MG63 (cell line): ENCODE data around the gene PTAFR. TPM values are rescaled to one million over a fixed set of nuclear protein-coding genes. Genes with fewer than 3 reads are reported as not detected.
A peak's percentile ranks its signal among the peaks of the same experiment; 100 is the strongest.

Source experiments
- DNase-seq: peaks from one replicate; pipeline ENCODE4 v3.0.0-alpha.2; 2020
- H3K27me3 ChIP-seq: fragments of 250-450 bp; sonication (Bioruptor Pico); 2 replicates; pipeline ENCODE4 v1.5.1; 2020; ENCODE audit warnings: mild to moderate bottlenecking, moderate library complexity
- H3K36me3 ChIP-seq: fragments of 250-450 bp; sonication (Bioruptor Pico); 2 replicates; pipeline ENCODE4 v1.5.1; 2020; ENCODE audit warnings: mild to moderate bottlenecking, moderate library complexity
- H3K4me3 ChIP-seq: fragments of 250-450 bp; sonication (Bioruptor Pico); 2 replicates; pipeline ENCODE4 v1.5.1; 2020; ENCODE audit warnings: mild to moderate bottlenecking, moderate library complexity
- H3K9me3 ChIP-seq: fragments of 250-450 bp; sonication (Bioruptor Pico); 2 replicates; pipeline ENCODE4 v1.5.1; 2020; ENCODE audit warnings: mild to moderate bottlenecking, moderate library complexity
- total RNA-seq: library from RNA; depleted of rRNA; stranded (reverse); fragments of >200 nt; shearing (Covaris generic); gene quantifications from 2 replicates; pipeline ENCODE4 v1.2.3, GENCODE V29; 2014; ENCODE audit warnings: low replicate concordance; rRNA removed

The PTAFR gene
- 0.49 TPM in 1 of 2 replicates, not detected in the other for total RNA-seq

- Histone ChIP-seq H3K27me3 (no peaks in the 10 kb centered on the region), H3K9me3 (no peaks in the 10 kb centered on the region), H3K4me3 (no peak within 1 kb of the TSS), H3K36me3 (no peaks in the 10 kb centered on the region)
- DNase-seq: no peak
Observed at GRCh38 chr1:28176492-28177470, at the start of gene PTAFR. Gene PTAFR (minus strand): TSS chr1:28176690. CDS start chr1:28151021, 25,669 bp downstream.

GRCh38 chr1:28213315-28213714, 36.8 kb upstream of the PTAFR start:
- DNase-seq: no peak
- peaks cover 35% of the 10 kb centered on the region for H3K36me3 ChIP-seq

GRCh38 chr1:28209700-28210099, 33.2 kb upstream of the PTAFR start:
- Histone ChIP-seq H3K36me3 (peaks cover 65% of the 10 kb centered on the region), H3K4me3 (no peak overlapping the region), H3K9me3 (no peaks in the 10 kb centered on the region), H3K27me3 (no peaks in the 10 kb centered on the region)
- no peak for DNase-seq

More at GRCh38 chr1:28213315-28213714, 36.8 kb upstream of the PTAFR start:
- no peaks in the 10 kb centered on the region for H3K9me3 ChIP-seq
- H3K27me3 ChIP-seq: no peaks in the 10 kb centered on the region
- H3K4me3 ChIP-seq: no peak overlapping the region

- Histone ChIP-seq H3K4me3 (no peak overlapping the region), H3K9me3 (no peaks in the 10 kb centered on the region), H3K36me3 (peaks cover 73% of the 10 kb centered on the region), H3K27me3 (no peaks in the 10 kb centered on the region)
- peak; percentile 52 for DNase-seq
Observed at GRCh38 chr1:28208818-28209441, 32.4 kb upstream of the PTAFR start.

- Histone ChIP-seq H3K9me3 (no peaks in the 10 kb centered on the region), H3K27me3 (no peaks in the 10 kb centered on the region), H3K36me3 (peaks cover 77% of the 10 kb centered on the region), H3K4me3 (no peak overlapping the region)
- no peak for DNase-seq
Observed at GRCh38 chr1:28205243-28205642, 28.8 kb upstream of the PTAFR start.

GRCh38 chr1:28200234-28200873, 23.9 kb upstream of the PTAFR start:
- no peak for DNase-seq
- peaks cover 49% of the 10 kb centered on the region for H3K36me3 ChIP-seq
- H3K9me3 ChIP-seq: no peaks in the 10 kb centered on the region
- no peak overlapping the region for H3K4me3 ChIP-seq
- no peaks in the 10 kb centered on the region for H3K27me3 ChIP-seq

- Histone ChIP-seq H3K36me3 (peaks cover 41% of the 10 kb centered on the region), H3K9me3 (no peaks in the 10 kb centered on the region), H3K4me3 (no peak overlapping the region), H3K27me3 (no peaks in the 10 kb centered on the region)
- DNase-seq: no peak
Observed at GRCh38 chr1:28199328-28200233, 23.1 kb upstream of the PTAFR start.

GRCh38 chr1:28197682-28198415, 21.4 kb upstream of the PTAFR start:
- Histone ChIP-seq H3K9me3 (no peaks in the 10 kb centered on the region), H3K27me3 (no peaks in the 10 kb centered on the region), H3K4me3 (no peak overlapping the region), H3K36me3 (peaks cover 24% of the 10 kb centered on the region)
- no peak for DNase-seq

GRCh38 chr1:28196330-28196729, 19.8 kb upstream of the PTAFR start:
- Histone ChIP-seq H3K9me3 (no peaks in the 10 kb centered on the region), H3K36me3 (peaks cover 21% of the 10 kb centered on the region), H3K4me3 (no peak overlapping the region), H3K27me3 (no peaks in the 10 kb centered on the region)
- no peak for DNase-seq

GRCh38 chr1:28195780-28196179, 19.3 kb upstream of the PTAFR start:
- Histone ChIP-seq H3K9me3 (no peaks in the 10 kb centered on the region), H3K27me3 (no peaks in the 10 kb centered on the region), H3K36me3 (peaks cover 16% of the 10 kb centered on the region), H3K4me3 (no peak overlapping the region)
- DNase-seq: no peak

GRCh38 chr1:28194326-28195035, 18.0 kb upstream of the PTAFR start:
- H3K4me3 ChIP-seq: no peak overlapping the region
- no peaks in the 10 kb centered on the region for H3K27me3 ChIP-seq
- H3K36me3 ChIP-seq: peaks cover 6% of the 10 kb centered on the region; the same call in 1 of the 2 replicates
- no peaks in the 10 kb centered on the region for H3K9me3 ChIP-seq
- DNase-seq: no peak

- H3K27me3 ChIP-seq: no peaks in the 10 kb centered on the region
- no peak overlapping the region for H3K4me3 ChIP-seq
- DNase-seq: no peak
- H3K36me3 ChIP-seq: no peaks in the 10 kb centered on the region
- no peaks in the 10 kb centered on the region for H3K9me3 ChIP-seq
Observed at GRCh38 chr1:28193701-28194161, 17.2 kb upstream of the PTAFR start.

GRCh38 chr1:28190996-28191645, 14.6 kb upstream of the PTAFR start:
- Histone ChIP-seq H3K27me3 (no peaks in the 10 kb centered on the region), H3K9me3 (no peaks in the 10 kb centered on the region), H3K36me3 (no peaks in the 10 kb centered on the region), H3K4me3 (no peak overlapping the region)
- DNase-seq: no peak

GRCh38 chr1:28190337-28190979, 14.0 kb upstream of the PTAFR start:
- H3K36me3 ChIP-seq: no peaks in the 10 kb centered on the region
- no peaks in the 10 kb centered on the region for H3K27me3 ChIP-seq
- no peak for DNase-seq
- no peak overlapping the region for H3K4me3 ChIP-seq
- H3K9me3 ChIP-seq: no peaks in the 10 kb centered on the region
